Left forelimb (tissue), 1 donor: ENCODE measurements around the gene MAN1A1.

ENCODE experiments used
- DNase-seq: peaks from one replicate; pipeline ENCODE4 v3.0.0-alpha.2; 2018; ENCODE audit warnings: low spot score

The MAN1A1 gene

DNA sequence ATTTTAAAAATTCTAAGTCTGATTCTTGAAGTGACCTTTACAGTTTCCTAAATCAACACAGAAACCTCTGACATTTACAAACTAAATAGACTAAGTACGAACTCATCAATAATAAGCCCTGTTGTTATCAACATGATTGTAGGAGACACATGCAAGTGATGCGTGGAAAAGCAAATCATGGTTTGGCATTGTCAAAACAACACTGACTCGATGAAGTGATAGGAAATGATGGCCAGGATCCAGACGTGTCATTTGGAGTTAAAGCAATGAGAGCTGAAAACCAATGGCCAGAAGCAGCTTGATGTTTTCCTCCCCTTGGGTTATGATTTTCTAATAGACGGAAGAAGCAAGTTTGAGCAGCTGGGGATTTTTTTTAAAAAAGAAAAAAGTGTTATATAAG, 153.7 kb downstream of the MAN1A1 start:
- no peak for DNase-seq

DNA sequence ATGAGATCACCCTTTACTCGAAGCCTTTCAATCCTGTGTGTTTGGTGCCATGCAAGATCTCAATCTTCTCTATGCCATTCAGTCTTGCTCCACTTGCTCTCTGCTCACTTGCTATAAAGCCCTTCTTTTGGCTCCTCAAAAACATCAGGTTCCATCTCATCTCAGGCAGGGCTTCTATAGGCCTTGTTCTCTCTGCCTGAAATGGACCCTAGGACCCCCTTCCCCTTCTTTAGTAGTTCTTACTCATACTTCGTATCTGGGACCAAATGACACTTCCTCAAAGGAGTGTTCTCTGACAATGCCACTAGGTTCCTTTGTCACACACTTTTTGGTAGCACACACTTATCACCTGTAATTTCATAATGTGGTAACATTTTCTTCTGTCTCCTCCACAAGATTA, 154.4 kb downstream of the MAN1A1 start:
- no peak for DNase-seq

DNA sequence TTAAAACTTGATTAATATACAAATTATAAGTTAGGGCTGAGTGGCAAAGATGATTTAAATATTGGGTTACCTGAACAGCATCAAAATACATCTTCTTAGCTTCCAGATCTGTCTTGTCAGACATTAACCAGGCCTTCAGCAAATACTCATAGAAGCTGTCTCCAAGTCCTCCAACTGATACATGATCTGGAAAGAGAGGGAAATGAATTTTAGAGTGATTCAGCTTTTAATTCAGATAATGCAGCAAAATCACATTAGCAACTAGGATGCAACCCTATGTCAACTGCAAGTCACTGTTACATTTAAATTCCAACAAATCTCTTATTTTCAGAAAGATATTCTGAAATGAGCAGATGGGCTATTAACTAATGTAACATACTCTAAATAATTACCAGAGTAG, 155.9 kb downstream of the MAN1A1 start:
- no peak for DNase-seq

DNA sequence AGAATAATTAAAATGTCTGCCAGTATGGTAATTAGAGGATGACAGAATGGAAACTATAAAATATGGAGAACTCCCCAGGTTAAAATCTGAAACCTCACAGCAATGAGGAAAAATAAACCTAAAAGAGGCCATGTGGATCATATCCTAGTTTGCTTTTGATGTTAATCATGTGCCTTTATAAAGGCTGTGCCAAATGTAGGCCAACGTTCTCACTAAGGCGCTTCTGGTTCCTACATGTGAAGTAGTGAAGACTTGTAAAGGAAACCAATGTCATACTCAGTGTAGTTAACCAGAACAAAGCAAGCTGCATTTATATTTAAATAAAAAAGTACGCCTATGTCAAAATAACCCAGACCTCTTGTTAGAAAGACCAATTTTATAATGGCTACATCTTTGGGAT, 157.4 kb downstream of the MAN1A1 start:
- DNase-seq, result no peak

DNA sequence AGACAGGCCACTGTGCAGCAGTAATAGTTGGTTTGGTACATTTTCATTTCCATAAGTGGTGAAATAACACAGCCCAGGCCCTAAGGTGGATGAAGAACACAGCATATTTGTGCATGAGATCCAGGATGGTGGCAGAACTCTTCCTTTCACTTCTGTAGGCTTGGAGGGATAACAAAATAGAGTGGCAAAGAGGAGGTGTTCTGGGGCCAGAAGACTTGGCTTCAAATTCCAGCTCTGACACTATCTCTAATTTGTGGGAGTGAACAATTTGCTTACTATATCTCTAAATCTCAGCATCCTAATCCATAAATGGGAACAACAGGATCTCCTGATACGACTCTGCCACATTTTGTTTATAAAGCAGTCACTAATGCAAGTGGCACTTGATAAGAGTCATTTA, 159.4 kb downstream of the MAN1A1 start:
- DNase-seq, result no peak

DNA sequence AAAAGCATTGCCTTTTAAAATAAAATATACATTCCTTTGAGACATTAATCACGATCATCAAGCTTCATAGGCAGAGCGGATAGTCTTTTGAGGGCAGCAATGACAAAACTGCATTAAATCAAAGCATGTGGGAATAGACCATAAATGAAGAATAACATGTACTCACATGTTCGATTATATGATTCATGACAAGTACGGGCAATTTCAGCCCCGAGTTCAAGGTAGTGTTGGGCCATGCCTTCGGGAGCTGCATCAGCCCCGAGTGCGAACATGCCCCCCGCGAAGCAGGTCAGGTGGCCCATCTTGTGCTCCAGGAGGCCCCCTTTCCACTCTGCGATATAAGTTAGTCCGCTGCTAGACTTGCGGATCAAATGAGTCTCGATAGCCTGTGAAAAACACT, 160.1 kb downstream of the MAN1A1 start:
- DNase-seq, result no peak

DNA sequence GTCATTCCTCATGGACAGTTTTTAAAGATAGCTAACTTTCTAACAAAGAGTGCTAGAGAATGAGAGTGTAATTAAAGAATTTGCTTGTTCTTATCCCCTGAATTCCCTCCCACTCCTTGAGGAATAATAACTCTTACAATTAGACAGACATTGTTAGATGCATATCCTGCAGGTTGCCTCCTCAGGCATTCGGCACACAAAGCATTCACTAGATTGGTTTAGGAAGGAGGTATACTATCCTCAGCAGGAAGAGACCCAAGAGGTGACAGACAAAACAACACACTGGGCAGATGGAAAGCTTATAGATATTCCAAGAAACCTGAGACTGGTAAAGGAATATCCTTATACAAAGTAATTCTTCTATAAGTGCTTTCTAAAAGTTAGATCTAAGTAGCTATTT, 162.0 kb downstream of the MAN1A1 start:
- no peak for DNase-seq

DNA sequence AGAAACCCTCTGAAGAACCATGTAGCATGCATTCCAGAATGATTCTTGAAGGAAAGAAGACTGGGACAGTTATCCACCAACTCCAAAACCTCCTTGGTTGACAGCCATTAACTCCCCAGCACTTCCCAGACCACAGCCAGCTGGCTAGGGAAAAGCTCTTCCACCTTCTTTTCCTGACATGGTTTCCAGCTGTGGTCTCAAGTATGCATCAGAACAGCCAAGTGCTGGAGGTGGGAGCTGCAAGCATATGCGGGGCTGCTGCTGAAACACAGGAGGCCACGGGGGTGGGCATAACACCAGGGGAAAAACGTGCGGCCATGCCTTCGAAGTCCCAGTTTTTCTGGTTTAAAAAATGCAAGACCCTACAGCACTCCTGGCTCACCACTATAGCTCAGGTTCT, 163.1 kb downstream of the MAN1A1 start:
- no peak for DNase-seq

DNA sequence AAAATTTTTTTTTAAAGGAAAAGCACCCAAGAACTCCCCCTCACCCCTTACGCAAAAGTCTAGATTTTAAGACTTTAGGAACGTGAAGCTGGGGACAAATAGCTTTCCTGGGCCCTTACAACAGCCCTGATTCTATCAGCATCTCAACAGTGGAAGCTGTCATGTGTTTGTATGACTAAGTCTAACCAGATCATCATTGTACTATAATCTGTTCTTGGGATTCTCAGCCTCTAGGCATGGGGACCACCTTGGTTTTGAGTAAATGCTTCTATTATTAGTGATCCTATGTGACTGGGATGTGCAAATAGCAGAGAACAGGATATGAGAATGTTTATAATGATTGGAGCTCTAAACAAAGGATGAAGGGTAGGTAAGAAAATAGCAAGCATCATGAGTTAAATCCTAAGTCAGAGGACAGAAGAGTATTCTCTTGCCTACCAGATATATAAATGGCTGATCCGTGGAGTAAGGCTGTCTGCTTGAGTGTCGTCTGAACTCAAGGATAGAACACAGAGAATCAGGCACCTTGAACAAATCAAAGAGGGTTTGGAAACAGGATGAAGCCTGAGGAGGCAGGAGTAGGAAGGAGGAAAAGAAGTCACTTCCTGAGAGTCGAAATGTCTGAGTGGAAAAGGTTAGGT, 165.4 kb downstream of the MAN1A1 start:
- DNase-seq, result no peak

DNA sequence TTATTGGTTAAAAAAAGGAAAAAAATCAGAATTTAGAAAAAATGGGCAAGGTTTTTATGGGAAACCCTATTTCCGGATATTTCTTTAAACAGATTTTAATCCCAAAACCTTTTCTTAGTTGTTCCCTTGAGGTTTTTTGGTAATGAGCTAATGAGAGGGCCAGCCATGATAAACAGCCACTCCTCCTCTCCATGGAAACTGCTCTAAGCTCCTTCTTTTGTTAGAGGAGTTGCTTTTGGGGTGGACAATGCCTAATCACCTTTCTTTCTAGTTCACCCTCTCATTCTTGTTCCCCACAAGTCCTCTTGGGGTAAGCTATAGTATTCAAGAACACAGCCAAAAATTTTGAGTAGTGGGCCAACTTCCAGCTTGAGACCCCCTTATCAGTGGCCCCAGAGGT, 166.1 kb downstream of the MAN1A1 start:
- no peak for DNase-seq

DNA sequence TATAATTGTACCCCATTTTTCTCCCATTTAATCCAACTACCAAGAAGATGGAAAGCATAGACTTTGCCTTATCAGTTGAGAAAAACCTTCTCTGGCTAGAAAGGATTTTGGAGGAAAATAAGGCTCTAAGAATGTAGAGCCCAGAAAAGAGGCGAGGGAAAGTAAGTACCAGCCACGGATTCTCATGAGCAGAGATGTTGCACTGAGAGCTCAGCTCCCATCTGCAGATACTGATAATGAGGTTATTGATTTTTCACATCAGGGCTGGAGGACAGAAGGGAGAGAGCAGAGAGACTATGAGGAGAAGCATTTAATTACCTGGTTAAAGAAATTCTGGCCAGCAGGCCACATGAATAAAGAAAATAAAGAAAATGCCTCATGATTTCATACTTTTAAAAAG, 166.7 kb downstream of the MAN1A1 start:
- no peak for DNase-seq

DNA sequence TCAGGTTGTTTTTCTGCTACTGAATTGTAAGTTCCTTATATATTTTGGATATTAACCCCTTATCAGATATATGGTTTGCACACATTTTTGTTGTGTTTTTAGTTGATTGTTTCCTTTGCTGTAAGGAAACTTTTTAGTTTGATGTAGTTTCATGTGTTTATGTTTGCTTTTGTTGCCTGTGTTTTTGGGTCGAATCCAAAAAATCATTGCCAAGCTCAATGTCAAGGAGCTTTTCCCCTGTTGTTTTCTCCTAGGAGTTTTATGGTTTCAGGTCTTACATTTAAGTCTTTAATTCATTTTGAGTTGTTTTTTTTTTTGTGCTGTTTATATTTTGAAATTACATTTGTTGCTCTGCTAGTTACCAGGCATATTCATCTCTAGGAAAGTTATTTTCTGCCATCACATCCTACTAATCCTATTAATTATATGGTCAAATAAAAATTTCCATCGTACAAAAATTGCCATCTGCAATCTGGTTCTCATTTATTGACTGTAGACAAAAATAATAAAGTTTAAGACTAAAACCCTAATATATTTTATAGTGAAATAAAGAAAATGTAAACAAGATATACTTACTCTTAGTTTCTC, 167.3 kb downstream of the MAN1A1 start:
- DNase-seq, result no peak

DNA sequence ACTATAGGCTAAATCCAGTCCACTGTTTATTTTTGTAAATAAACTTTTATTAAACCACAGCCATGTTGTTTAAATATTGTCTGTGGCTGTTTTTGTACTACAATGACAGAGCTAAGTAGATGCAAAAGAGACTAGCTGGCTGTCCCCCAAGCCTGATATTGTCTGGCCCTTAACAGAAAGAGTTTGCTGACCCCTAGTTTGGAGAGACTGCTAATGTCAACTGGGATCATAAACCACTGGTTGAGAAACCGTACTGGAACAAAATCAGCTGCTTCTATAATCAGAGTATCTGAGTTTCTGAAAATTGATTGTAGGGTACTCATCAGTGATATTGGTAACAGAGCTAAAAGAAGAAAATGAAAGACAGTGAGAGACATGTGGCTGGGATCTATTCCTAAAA, 168.5 kb downstream of the MAN1A1 start:
- no peak for DNase-seq

DNA sequence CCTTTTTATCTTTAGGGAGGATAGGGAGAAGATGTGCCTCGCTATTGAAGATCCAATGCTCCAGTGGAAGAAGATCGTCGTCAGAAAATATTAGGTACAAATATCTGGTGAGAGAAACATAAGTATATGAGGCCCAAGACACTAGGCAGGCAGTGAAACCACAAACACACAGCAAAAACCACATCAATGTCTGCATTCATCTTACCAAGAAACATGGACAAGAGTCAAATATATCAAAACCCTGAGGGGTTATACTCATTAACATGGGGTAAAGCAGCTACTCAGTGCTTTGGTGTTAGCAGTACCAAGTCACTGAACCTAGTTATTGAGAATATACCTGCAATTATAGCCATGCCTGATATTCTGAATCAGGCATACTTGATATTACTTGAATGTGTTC, 169.7 kb downstream of the MAN1A1 start:
- no peak for DNase-seq

DNA sequence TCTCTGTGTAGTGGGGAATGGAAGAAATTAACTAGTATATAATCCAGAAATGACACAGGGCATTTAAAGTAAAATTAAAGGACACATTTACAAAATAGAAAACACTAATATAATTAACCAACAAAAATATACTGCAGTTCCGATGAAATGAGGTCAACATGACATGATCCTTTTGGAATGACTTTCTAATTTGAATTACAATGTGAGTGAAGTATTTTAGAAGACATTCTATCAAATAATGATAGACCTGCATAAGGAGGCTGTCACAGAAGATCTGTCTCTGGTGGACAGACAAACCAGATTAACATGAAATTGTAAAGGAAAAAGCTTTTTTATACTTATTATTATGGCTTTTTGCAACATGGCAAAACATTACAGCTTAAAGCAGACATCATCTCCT, 170.5 kb downstream of the MAN1A1 start:
- DNase-seq, result no peak

DNA sequence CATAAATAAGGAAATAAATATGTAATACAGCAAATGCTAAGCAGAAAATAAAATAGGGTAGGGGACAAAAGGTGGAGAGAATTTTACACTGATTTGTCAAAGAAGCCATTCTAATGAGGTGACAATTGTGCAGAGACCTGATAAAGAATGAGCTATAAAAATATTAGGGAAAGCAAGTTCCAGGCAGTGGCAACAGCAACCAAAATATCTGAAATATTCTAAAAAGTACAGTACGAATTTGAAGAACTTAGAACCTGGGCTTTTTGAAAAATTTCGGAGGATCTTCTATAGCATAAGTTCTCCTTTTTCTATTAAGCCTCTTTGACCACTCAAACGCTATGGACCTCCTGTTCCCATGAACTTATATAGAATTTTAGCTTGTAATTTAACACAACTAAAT, 173.1 kb downstream of the MAN1A1 start:
- no peak for DNase-seq

DNA sequence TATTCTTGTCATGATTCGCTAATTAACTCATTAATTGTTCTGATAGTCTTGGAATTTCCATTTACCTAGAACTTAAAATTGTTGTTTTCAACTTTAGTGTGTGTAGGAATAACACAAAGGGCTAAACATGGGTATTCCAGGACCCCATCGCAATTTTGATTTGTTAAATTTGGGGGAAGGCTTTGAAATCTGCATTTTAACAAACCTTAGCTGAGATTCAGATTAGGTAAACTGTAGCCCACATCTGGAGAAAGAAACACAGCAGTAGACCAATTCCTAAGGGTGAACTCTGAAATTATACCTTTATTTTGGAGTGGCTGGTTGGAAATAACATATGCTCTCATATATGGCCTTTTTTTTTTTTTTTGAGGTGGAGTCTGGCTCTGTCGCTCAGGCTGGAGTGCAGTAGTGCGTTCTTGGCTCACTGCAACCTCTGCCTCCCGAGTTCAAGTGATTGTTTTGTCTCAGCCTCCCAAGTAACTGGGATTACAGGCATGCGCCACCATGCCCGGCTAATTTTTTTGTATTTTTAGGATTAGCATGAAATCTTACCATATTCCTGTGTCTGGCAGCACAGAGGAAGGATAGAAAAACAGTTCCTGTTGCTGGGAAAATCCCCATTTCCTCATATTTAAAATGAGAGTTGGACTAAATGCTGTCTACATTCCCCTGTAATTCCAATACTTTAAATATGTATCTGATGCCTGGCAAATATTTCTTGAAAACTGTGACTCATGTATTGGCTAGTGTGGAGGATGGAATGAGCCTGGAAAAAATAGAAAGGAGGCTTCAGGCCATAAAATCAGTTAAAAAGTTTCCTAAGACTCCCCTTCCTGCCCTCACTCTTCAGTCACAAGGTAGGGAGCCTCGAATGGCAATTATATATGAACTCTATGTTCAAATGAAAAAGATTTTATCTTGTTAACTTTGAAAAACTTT, 174.4 kb downstream of the MAN1A1 start:
- no peak for DNase-seq

DNA sequence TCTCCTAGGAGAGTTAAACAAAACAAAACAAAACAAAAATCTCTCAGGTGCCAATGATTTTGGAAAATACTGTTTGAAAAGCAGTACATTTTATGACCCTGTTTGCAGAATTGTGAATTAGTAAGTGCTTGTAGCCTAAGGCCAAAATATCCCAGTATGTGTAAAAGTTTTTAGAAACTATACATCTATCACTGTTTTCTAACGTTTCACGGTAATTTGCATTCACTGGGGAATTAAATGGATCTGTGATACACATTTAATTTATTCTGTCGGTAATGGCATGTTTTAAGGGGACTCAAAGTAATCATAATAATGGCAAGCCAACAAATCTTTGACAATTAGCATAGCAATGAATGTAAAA, 175.5 kb downstream of the MAN1A1 start:
- no peak for DNase-seq

DNA sequence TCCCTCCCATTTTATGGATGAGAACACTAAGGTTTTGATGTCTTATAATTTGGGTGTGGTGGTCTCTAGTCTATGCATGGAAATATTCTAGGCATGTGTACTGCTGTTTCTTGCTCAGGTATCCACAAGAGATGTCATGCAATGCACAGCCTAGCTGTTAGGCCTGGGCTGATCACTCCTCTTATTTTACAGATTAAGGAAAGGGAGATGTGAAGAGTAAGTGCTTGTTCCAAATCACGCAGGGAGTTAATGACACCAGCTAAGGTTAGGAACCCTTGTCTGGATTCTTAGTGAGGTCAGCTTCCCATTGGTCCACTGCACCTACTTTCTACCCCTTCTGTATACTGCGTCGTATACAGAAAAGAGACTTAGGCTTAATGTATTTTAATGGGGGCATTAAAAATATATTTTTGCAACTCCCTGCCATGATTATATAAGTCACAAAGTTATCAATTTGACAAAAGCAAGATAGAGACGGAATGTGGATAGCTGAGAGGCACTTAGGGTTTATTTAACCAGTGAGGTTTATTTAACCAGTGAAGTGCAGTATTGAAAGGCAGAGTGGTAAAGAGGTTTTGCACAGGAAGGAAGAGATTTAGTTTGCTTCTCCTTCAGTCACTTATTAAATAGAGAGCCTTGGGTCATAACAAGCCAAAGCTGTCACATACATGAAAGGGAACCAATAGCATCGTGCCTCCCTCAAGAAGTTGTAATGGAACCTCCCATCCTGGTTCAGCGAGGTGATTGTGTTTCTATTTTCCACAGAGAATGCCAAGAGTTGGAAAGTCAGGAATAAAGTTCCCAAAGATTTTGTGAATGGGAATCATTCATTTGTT, 176.1 kb downstream of the MAN1A1 start:
- no peak for DNase-seq

DNA sequence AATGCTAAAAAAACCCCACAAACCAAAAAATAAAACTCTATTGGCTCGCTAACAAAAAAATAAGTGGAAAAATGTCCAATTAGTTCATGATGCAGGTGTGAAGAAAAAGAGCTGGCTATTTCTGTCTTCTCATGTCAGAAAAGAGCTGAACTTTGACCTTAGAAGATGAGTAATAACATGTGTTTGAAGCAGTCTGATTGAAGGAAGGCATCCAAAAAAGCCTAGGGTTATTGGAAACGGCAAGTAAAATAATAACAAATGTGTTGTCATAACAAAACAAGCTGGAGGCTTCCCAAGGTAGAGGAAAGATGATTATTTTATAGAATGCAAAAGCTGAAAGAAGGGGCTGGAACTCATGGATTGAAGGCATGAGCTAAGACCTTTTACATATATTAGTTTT, 176.7 kb downstream of the MAN1A1 start:
- DNase-seq, result no peak

DNA sequence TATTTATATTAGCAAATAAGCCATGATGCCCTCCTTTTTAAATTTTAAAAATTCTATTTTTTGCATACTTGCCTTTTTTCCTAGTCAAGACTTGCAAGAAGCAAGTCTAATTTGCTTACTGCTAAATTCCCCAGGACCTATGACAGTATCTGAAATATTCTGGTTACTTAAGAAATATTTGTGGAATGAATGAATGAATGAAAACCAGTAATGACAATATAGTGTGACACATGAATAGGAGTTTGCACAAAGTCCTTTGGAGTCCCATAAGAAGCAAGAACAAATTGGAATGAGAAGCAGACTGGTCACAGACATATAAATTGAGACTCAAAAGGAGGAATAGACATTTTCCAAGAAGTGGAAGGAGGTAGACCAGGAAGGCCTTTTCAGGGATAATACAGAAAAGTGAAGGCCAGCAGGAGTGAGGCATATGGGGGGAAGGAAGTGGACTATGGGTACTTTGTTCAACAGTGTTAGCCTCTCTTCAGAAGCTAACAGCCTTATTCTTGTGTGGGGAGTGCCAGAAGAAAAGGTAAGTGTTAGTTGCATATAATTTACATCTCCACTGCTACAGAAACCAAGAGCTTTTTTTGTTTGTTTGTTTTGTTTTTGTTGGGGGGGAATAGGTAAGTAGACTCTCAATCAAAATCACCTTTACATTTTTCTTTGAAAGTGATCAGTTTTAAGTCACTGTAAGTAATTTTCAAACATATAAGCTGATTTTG, 177.5 kb downstream of the MAN1A1 start:
- no peak for DNase-seq
